GM19238 (cell line): ENCODE data around the gene ZFPL1.
"Not testable (repeated sequence)": the region's sequence is repeated elsewhere in the genome, so short reads cannot be mapped to it uniquely, and the experiment has no call there.

Source experiments
- DNase-seq: peaks from one replicate; pipeline ENCODE4 v3.0.0; 2011; ENCODE audit warnings: low spot score; ENCODE audit not compliant: insufficient read length

ZFPL1 gene

GRCh38 chr11:65113839-65114238, 29.8 kb downstream of the ZFPL1 start:
- DNase-seq: no peak

- no peak for DNase-seq
Measured at GRCh38 chr11:65114538-65115171, 30.6 kb downstream of the ZFPL1 start.

GRCh38 chr11:65115361-65116082, 31.5 kb downstream of the ZFPL1 start:
- no peak for DNase-seq

- no peak for DNase-seq
Measured at GRCh38 chr11:65116370-65117205, 32.6 kb downstream of the ZFPL1 start.

GRCh38 chr11:65117206-65118096, 33.4 kb downstream of the ZFPL1 start, which contains the start of gene ZNHIT2:
TSS of gene ZNHIT2 (minus strand) at chr11:65117701. CDS start at chr11:65117653, 48 bp downstream.
- DNase-seq: peak; percentile 82

- DNase-seq: no peak
Measured at GRCh38 chr11:65118097-65118837, 34.2 kb downstream of the ZFPL1 start.

- not testable (repeated sequence) for DNase-seq
Measured at GRCh38 chr11:65118891-65119669, 35.1 kb downstream of the ZFPL1 start.

GRCh38 chr11:65119670-65119995, 35.6 kb downstream of the ZFPL1 start:
- no peak for DNase-seq

- no peak for DNase-seq
Measured at GRCh38 chr11:65120831-65121230, 36.8 kb downstream of the ZFPL1 start.

- DNase-seq: no peak
Measured at GRCh38 chr11:65121447-65121864, 37.4 kb downstream of the ZFPL1 start.

- DNase-seq: peak; percentile 96
Measured at GRCh38 chr11:65121865-65122696, 38.1 kb downstream of the ZFPL1 start, which contains the start of the genes FAU and MRPL49. TSS of gene FAU (minus strand) at chr11:65122134. CDS start at chr11:65121813, 321 bp downstream. TSS of gene MRPL49 (plus strand) at chr11:65122321. CDS start at chr11:65122347, 26 bp downstream.

GRCh38 chr11:65124480-65125196, 40.6 kb downstream of the ZFPL1 start:
- DNase-seq: no peak

- no peak for DNase-seq
Measured at GRCh38 chr11:65125197-65126056, 41.4 kb downstream of the ZFPL1 start.

- DNase-seq: no peak
Measured at GRCh38 chr11:65126624-65127274, 42.7 kb downstream of the ZFPL1 start.

GRCh38 chr11:65127473-65128181, 43.6 kb downstream of the ZFPL1 start:
- no peak for DNase-seq
